HepG2 (cell line): Measurements from ENCODE around the gene DBNDD1. TPM values are rescaled to one million over a fixed set of nuclear protein-coding genes. Genes with fewer than 3 reads are reported as not detected.

ENCODE experiments used
- FOSL1 ChIP-seq: sonication (generic); formaldehyde crosslinking; IDR thresholded peaks from 2 replicates; pipeline ENCODE4 v1.9.0; 2021; ENCODE audit warnings: missing genetic modification reagents, borderline replicate concordance
- HOXA7 ChIP-seq: sonication (generic); formaldehyde crosslinking; IDR thresholded peaks from 2 replicates; pipeline ENCODE4 v1.8.1; 2022; ENCODE audit warnings: mild to moderate bottlenecking, missing genetic modification reagents, moderate library complexity
- NR2F1 ChIP-seq, 2 experiments: fragments of 450-650 bp in 1 of 2; formaldehyde crosslinking in 1 of 2; IDR thresholded peaks; 2 replicates each; pipeline versions ENCODE4 v1.5.0 to v1.6.1; 2016 to 2020; ENCODE audit warnings: mild to moderate bottlenecking in 1 of 2, missing compliant biosample characterization in 1 of 2, missing genetic modification reagents in 1 of 2, moderate library complexity in 1 of 2
- SIX4 ChIP-seq: sonication (generic); formaldehyde crosslinking; IDR thresholded peaks from 2 replicates; pipeline ENCODE4 v1.4.0; 2020; ENCODE audit warnings: missing genetic modification reagents
- SP4 ChIP-seq: sonication (generic); formaldehyde crosslinking; IDR thresholded peaks from 2 replicates; pipeline ENCODE4 v1.8.1; 2023; ENCODE audit warnings: mild to moderate bottlenecking, missing genetic modification reagents
- ZC3H4 ChIP-seq: sonication (generic); formaldehyde crosslinking; IDR thresholded peaks from 2 replicates; pipeline ENCODE4 v1.4.0; 2020; ENCODE audit warnings: missing genetic modification reagents, borderline replicate concordance
- ZNF563 ChIP-seq: sonication (generic); formaldehyde crosslinking; IDR thresholded peaks from 2 replicates; pipeline ENCODE4 v1.8.0; 2022; ENCODE audit warnings: mild to moderate bottlenecking, moderate library complexity, missing genetic modification reagents
- ZSCAN25 ChIP-seq: sonication (generic); formaldehyde crosslinking; IDR thresholded peaks from 2 replicates; pipeline ENCODE4 v1.8.0; 2022; ENCODE audit warnings: mild to moderate bottlenecking, missing genetic modification reagents
- polyA plus RNA-seq, 8 experiments: library from polyadenylated mRNA; depleted of rRNA in 3 of 8; stranded (reverse) in 7 of 8; unstranded in 1 of 8; fragments of >200 nt; fragmentation: Illumina TruSeq in 4 of 8; extraction: Trizol in 4 of 8; gene quantifications; 2 replicates each; pipeline versions ENCODE4 v1.2.1 to v1.2.3, GENCODE V29; 2011 to 2016; ENCODE audit warnings: low read depth in 4 of 8, missing spikeins in 1 of 8, mixed read lengths in 1 of 8; ENCODE audit not compliant: insufficient read depth in 1 of 8
- total RNA-seq, 5 experiments: library from RNA; depleted of rRNA; stranded (reverse); fragments of >200 nt; fragmentation: Illumina TruSeq; extraction: Trizol; gene quantifications; 2 replicates each; pipeline ENCODE4 v1.2.3, GENCODE V29; 2016; ENCODE audit warnings: low read depth in 1 of 5
- TF ChIP-seq, protein P1 (sequence below), 2 experiments: fragments of 450-650 bp in 1 of 2; sonication (generic) in 1 of 2; formaldehyde crosslinking in 1 of 2; IDR thresholded peaks; 2 replicates each; pipeline versions ENCODE4 v1.6.1 to v1.8.0; 2016 to 2022; ENCODE audit warnings: antibody characterized with exemption in 1 of 2, mild to moderate bottlenecking in 1 of 2, missing genetic modification reagents in 1 of 2
- TF ChIP-seq, protein P2 (sequence below): sonication (generic); formaldehyde crosslinking; IDR thresholded peaks from 2 replicates; pipeline ENCODE4 v1.5.0; 2020; ENCODE audit warnings: mild to moderate bottlenecking, missing genetic modification reagents

DBNDD1 gene
- total and polyA plus RNA-seq, 2 of the 13 experiments (the other 11 are each of a cell fraction or from before 2014, with no cell fraction given): 17.0 to 40.4 TPM

DNA sequence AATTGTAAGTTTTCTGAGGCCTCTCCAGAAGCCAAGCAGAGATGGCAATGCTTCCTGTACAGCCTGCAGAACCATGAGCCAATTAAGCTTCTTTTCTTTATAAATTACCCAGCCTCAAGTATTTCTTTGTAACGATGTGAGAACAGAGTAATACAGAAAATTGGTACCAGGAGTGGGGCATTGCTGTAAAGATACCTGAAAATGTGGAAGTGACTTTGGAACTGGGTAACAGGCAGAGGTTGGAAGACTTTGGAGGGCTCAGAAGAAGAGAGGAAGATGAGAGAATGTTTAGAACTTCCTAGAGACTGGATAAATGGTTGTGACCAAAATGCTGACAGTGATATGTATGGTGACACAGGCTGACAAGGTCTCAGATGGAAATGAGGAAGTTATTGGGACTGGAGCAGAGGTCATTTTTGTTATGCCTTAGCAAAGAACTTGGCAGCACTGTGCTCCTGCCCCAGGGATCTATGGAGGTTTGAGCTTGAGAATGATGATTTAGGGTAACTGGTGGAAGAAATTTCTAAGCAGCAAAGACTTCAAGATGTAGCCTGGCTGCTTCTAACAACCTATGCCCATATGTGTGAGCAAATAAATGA is 34.7 kb upstream of the DBNDD1 start (continued):
- TF ChIP-seq, protein P1, sequence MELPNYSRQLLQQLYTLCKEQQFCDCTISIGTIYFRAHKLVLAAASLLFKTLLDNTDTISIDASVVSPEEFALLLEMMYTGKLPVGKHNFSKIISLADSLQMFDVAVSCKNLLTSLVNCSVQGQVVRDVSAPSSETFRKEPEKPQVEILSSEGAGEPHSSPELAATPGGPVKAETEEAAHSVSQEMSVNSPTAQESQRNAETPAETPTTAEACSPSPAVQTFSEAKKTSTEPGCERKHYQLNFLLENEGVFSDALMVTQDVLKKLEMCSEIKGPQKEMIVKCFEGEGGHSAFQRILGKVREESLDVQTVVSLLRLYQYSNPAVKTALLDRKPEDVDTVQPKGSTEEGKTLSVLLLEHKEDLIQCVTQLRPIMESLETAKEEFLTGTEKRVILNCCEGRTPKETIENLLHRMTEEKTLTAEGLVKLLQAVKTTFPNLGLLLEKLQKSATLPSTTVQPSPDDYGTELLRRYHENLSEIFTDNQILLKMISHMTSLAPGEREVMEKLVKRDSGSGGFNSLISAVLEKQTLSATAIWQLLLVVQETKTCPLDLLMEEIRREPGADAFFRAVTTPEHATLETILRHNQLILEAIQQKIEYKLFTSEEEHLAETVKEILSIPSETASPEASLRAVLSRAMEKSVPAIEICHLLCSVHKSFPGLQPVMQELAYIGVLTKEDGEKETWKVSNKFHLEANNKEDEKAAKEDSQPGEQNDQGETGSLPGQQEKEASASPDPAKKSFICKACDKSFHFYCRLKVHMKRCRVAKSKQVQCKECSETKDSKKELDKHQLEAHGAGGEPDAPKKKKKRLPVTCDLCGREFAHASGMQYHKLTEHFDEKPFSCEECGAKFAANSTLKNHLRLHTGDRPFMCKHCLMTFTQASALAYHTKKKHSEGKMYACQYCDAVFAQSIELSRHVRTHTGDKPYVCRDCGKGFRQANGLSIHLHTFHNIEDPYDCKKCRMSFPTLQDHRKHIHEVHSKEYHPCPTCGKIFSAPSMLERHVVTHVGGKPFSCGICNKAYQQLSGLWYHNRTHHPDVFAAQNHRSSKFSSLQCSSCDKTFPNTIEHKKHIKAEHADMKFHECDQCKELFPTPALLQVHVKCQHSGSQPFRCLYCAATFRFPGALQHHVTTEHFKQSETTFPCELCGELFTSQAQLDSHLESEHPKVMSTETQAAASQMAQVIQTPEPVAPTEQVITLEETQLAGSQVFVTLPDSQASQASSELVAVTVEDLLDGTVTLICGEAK (IDR thresholded peaks at IDR 0.05): no peak
- TF ChIP-seq, protein P1 (CRISPR knock-in tag; IDR thresholded peaks at IDR 0.05): no peak
- TF ChIP-seq SIX4 (CRISPR knock-in tag) (no peak), SP4 (CRISPR knock-in tag) (no peak), ZC3H4 (CRISPR knock-in tag) (no peak), ZSCAN25 (CRISPR knock-in tag) (no peak), ZNF563 (CRISPR knock-in tag) (no peak), HOXA7 (CRISPR knock-in tag) (no peak), NR2F1 (CRISPR knock-in tag; IDR thresholded peaks at IDR 0.05) (no peak), FOSL1 (CRISPR knock-in tag) (no peak)
- TF ChIP-seq, protein P2, sequence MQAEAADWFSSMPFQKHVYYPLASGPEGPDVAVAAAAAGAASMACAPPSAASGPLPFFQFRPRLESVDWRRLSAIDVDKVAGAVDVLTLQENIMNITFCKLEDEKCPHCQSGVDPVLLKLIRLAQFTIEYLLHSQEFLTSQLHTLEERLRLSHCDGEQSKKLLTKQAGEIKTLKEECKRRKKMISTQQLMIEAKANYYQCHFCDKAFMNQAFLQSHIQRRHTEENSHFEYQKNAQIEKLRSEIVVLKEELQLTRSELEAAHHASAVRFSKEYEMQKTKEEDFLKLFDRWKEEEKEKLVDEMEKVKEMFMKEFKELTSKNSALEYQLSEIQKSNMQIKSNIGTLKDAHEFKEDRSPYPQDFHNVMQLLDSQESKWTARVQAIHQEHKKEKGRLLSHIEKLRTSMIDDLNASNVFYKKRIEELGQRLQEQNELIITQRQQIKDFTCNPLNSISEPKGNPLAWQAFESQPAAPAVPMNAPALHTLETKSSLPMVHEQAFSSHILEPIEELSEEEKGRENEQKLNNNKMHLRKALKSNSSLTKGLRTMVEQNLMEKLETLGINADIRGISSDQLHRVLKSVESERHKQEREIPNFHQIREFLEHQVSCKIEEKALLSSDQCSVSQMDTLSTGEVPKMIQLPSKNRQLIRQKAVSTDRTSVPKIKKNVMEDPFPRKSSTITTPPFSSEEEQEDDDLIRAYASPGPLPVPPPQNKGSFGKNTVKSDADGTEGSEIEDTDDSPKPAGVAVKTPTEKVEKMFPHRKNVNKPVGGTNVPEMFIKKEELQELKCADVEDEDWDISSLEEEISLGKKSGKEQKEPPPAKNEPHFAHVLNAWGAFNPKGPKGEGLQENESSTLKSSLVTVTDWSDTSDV (CRISPR knock-in tag): no peak
- TF ChIP-seq, all 625 proteins: peak for 0
